ENCODE data around the gene CADPS2.

Gene CADPS2

GRCh38 chr7:122311050-122311700, 575.1 kb downstream of the CADPS2 start:
- H3K27me3 ChIP-seq (ENCODE audit: insufficient read depth, low read length): peaks cover 100% of the 10 kb centered on the region
- no peaks in the 10 kb centered on the region for H3K9me3 ChIP-seq (ENCODE audit: insufficient read depth, low read depth, low read length)
- H3K27ac ChIP-seq (ENCODE audit: low read depth, low read length): no peak overlapping the region
- H3K4me3 ChIP-seq (ENCODE audit: low read length): peak overlapping the region; percentile 75
- peaks cover 65% of the 10 kb centered on the region for H3K4me1 ChIP-seq (ENCODE audit: insufficient read depth, low read length)
- 2% methylated on average over 12 of the region's 12 CpGs for WGBS
- H3K9ac ChIP-seq (ENCODE audit: low read depth, low read length): peak overlapping the region; percentile 23; the same call in 1 of the 2 replicates
- no peaks in the 10 kb centered on the region for H3K36me3 ChIP-seq (ENCODE audit: insufficient read depth, low read length)

GRCh38 chr7:122310119-122311021, 575.9 kb downstream of the CADPS2 start:
- under 1% methylated on average over 61 of the region's 61 CpGs for WGBS
- peaks cover 100% of the 10 kb centered on the region for H3K27me3 ChIP-seq (ENCODE audit: insufficient read depth, low read length)
- H3K4me3 ChIP-seq (ENCODE audit: low read length): peak overlapping the region; percentile 75
- H3K9ac ChIP-seq (ENCODE audit: low read depth, low read length): peak overlapping the region; percentile 17
- H3K9me3 ChIP-seq (ENCODE audit: insufficient read depth, low read depth, low read length): no peaks in the 10 kb centered on the region
- H3K4me1 ChIP-seq (ENCODE audit: insufficient read depth, low read length): peaks cover 61% of the 10 kb centered on the region
- peak overlapping the region; percentile 38; the same call in 1 of the 2 replicates for H3K27ac ChIP-seq (ENCODE audit: low read depth, low read length)
- H3K36me3 ChIP-seq (ENCODE audit: insufficient read depth, low read length): no peaks in the 10 kb centered on the region

GRCh38 chr7:122309421-122309820, 576.8 kb downstream of the CADPS2 start:
- Histone ChIP-seq H3K27ac (ENCODE audit: low read depth, low read length) (no peak overlapping the region), H3K36me3 (ENCODE audit: insufficient read depth, low read length) (no peaks in the 10 kb centered on the region), H3K9ac (ENCODE audit: low read depth, low read length) (peak overlapping the region; percentile 17; the same call in 1 of the 2 replicates), H3K27me3 (ENCODE audit: insufficient read depth, low read length) (peaks cover 100% of the 10 kb centered on the region), H3K9me3 (ENCODE audit: insufficient read depth, low read depth, low read length) (no peaks in the 10 kb centered on the region), H3K4me1 (ENCODE audit: insufficient read depth, low read length) (peaks cover 55% of the 10 kb centered on the region), H3K4me3 (ENCODE audit: low read length) (peak overlapping the region; percentile 75)
- 10% methylated on average over 3 of the region's 3 CpGs for WGBS

GRCh38 chr7:122307228-122307621, 579.0 kb downstream of the CADPS2 start:
- H3K27me3 ChIP-seq (ENCODE audit: insufficient read depth, low read length): peaks cover 100% of the 10 kb centered on the region
- H3K4me3 ChIP-seq (ENCODE audit: low read length): peak overlapping the region; percentile 75
- H3K4me1 ChIP-seq (ENCODE audit: insufficient read depth, low read length): peaks cover 50% of the 10 kb centered on the region
- peak overlapping the region; percentile 56; the same call in 1 of the 2 replicates for H3K9ac ChIP-seq (ENCODE audit: low read depth, low read length)
- 0% methylated on average over 13 of the region's 13 CpGs for WGBS
- H3K9me3 ChIP-seq (ENCODE audit: insufficient read depth, low read depth, low read length): no peaks in the 10 kb centered on the region
- H3K36me3 ChIP-seq (ENCODE audit: insufficient read depth, low read length): no peaks in the 10 kb centered on the region
- H3K27ac ChIP-seq (ENCODE audit: low read depth, low read length): peak overlapping the region; percentile 64; the same call in 1 of the 2 replicates

GRCh38 chr7:122306320-122307227, 579.7 kb downstream of the CADPS2 start:
- Histone ChIP-seq H3K4me1 (ENCODE audit: insufficient read depth, low read length) (peaks cover 51% of the 10 kb centered on the region), H3K27ac (ENCODE audit: low read depth, low read length) (peak overlapping the region; percentile 64), H3K9ac (ENCODE audit: low read depth, low read length) (peak overlapping the region; percentile 56; the same call in 1 of the 2 replicates), H3K9me3 (ENCODE audit: insufficient read depth, low read depth, low read length) (no peaks in the 10 kb centered on the region), H3K27me3 (ENCODE audit: insufficient read depth, low read length) (peaks cover 100% of the 10 kb centered on the region), H3K4me3 (ENCODE audit: low read length) (peak overlapping the region; percentile 75), H3K36me3 (ENCODE audit: insufficient read depth, low read length) (no peaks in the 10 kb centered on the region; the same call in 1 of the 2 replicates)
- under 1% methylated on average over 36 of the region's 37 CpGs for WGBS

DNA sequence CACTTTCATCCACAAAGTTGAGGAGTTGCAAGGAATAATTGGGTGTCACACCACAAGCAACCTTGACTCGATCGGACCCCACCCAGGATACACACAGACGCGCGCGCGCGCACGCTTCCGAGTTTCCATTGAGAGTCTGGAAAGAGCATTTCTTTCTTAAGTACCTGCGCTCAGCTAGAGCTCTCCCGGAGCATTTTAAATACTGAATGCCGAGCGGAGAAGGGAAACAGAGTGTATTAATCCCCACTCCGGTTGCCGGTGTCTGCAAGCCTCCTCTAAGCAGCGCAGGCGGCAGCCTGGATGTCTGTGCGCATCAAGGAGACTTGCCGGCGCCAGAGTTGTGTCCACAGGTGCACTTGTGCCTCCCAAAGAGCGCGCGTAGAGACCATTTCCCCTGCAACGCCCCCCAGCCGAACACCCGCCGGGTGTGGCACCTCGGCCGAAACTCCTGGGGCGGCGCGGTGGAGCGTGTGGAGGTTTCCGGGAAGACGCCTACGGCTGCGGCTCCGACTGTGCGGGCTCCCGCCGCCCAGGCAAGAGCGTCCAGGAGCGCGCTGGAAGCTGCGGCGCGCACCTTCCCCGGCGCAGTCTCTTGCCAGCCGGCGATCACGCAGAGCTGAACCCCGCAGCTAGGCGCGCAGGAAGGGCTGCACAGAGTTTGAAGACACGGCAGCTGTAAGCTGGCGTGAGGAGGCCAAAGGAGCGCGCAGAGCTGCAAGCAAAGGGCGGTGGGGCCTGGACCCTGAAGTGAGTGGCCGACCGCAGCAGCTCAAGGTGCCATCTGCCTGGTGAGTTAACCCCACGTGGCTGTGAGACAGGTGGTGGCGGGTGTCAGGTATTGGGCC, 580.6 kb downstream of the CADPS2 start:
- Histone ChIP-seq H3K36me3 (ENCODE audit: insufficient read depth, low read length) (peaks cover 4% of the 10 kb centered on the region; the same call in 1 of the 2 replicates), H3K4me1 (ENCODE audit: insufficient read depth, low read length) (peaks cover 43% of the 10 kb centered on the region), H3K27me3 (ENCODE audit: insufficient read depth, low read length) (peaks cover 100% of the 10 kb centered on the region), H3K27ac (ENCODE audit: low read depth, low read length) (no peak overlapping the region), H3K9me3 (ENCODE audit: insufficient read depth, low read depth, low read length) (no peaks in the 10 kb centered on the region), H3K9ac (ENCODE audit: low read depth, low read length) (peak overlapping the region; percentile 56; the same call in 1 of the 2 replicates), H3K4me3 (ENCODE audit: low read length) (peak overlapping the region; percentile 75)
- under 1% methylated on average over 65 of the region's 65 CpGs for WGBS

DNA sequence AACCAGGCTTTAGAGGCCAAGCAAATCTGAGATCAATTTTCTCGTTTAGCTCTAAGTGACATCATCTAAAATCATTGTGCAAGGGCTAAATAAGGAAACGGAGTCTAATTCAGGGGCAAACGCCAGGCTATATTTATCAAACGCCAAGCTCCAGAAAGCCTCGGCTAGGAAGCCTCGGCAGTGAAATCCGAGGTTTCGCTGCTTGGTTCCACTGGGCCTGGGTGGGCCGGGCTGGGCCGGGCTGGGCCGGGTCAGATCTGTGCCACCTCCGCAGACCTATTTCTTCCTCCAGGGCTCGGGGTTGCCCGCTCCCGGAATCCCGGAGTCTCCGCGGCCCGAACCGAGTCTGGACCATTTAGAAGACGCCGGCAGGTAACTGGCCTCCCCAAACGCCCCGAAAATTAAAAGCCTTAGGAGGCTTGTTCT, 581.3 kb downstream of the CADPS2 start:
- under 1% methylated on average over 24 of the region's 24 CpGs for WGBS
- peaks cover 43% of the 10 kb centered on the region for H3K4me1 ChIP-seq (ENCODE audit: insufficient read depth, low read length)
- no peak overlapping the region for H3K27ac ChIP-seq (ENCODE audit: low read depth, low read length)

DNA sequence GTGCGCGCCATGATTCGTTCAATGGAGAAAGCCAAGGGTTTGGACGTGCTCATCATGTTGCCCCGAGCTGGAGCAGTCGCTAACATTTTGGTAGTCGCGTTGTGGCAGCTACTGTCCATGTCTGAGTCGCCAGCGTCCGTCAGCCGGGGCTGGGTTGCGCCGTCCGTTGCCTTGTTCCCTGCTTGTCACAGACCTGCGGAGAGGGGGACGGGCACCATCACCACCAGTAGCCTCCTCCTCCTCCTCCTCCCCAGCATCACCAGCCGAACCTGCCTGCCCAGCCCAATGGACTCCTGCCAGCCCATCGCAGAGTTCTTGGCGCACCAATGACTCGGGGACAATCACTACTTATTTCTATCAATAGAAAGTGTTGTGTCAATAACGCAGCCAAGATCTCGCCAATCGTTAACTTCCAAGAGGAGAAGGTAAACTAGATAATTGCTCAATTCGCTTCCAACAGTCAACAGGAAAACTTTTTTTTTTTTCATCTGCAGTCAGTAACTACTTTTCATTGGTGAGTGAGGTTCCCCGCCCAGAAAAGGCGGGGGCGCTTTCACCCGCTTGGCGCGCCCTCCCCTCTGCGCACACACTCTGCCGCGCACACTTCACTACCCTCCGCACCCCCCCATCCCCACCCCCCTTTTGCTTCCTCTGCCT, 581.8 kb downstream of the CADPS2 start, which contains the start of gene FEZF1:
Gene FEZF1, minus strand, starts transcription at position 432 of the 657 bp plus-strand sequence. Its CDS starts 313 bp downstream, at position 119.
- no peaks in the 10 kb centered on the region for H3K9me3 ChIP-seq (ENCODE audit: insufficient read depth, low read depth, low read length)
- H3K4me3 ChIP-seq (ENCODE audit: low read length): peak within 1 kb of the TSS; percentile 75
- under 1% methylated on average over 35 of the region's 35 CpGs for whole genome bisulfite sequencing
- H3K27ac ChIP-seq (ENCODE audit: low read depth, low read length): no peak within 1 kb of the TSS
- peaks cover 4% of the 10 kb centered on the region; the same call in 1 of the 2 replicates for H3K36me3 ChIP-seq (ENCODE audit: insufficient read depth, low read length)
- peaks cover 38% of the 10 kb centered on the region for H3K4me1 ChIP-seq (ENCODE audit: insufficient read depth, low read length)
- peaks cover 100% of the 10 kb centered on the region for H3K27me3 ChIP-seq (ENCODE audit: insufficient read depth, low read length)
- peak within 1 kb of the TSS; percentile 56; the same call in 1 of the 2 replicates for H3K9ac ChIP-seq (ENCODE audit: low read depth, low read length)

More for the DNA sequence above, 581.3 kb downstream of the CADPS2 start:
- peaks cover 100% of the 10 kb centered on the region for H3K27me3 ChIP-seq (ENCODE audit: insufficient read depth, low read length)
- peaks cover 4% of the 10 kb centered on the region; the same call in 1 of the 2 replicates for H3K36me3 ChIP-seq (ENCODE audit: insufficient read depth, low read length)
- H3K9me3 ChIP-seq (ENCODE audit: insufficient read depth, low read depth, low read length): no peaks in the 10 kb centered on the region
- H3K9ac ChIP-seq (ENCODE audit: low read depth, low read length): peak overlapping the region; percentile 56; the same call in 1 of the 2 replicates
- H3K4me3 ChIP-seq (ENCODE audit: low read length): peak overlapping the region; percentile 75

DNA sequence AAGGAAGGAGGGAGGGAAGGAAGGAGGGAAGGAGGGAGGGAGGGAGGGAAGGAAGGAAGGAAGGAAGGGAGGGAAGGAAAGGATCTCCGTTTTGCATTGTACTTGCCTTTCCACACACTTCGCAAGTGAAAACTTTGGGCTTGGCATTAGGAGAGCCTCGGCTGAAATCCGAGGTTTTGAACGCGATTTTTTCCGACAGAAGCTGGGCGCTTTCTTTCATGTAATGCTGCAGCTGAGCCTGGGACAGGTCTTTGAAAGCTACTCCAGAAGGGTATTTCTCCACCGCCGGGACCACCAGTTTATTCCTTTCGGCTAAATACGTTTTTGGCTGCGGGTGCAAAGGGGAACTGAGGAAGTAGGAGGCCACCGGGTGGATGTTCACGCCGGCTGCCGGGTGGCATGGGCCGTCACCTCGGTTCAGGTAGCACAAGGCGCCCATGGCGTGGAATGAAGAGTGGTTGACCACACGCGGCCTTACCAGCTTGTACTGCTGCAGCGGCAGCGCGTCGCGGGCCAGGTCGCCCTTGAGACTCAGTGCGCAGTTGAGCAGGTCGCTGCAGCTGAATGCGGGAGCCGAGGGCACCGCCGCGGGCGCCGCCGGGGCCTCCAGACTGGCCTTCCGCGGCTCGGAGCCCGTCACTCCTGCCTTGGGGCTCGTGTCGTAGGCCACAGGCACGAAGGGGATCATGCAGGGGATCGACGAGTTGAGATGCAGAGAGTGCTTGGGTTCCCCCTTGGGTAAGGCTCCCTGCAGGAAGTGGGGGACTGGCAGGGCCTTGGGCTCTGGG, 582.5 kb downstream of the CADPS2 start:
- H3K4me3 ChIP-seq (ENCODE audit: low read length): peak overlapping the region; percentile 75
- H3K9ac ChIP-seq (ENCODE audit: low read depth, low read length): peak overlapping the region; percentile 35; the same call in 1 of the 2 replicates
- H3K27ac ChIP-seq (ENCODE audit: low read depth, low read length): no peak overlapping the region
- H3K9me3 ChIP-seq (ENCODE audit: insufficient read depth, low read depth, low read length): no peaks in the 10 kb centered on the region
- H3K36me3 ChIP-seq (ENCODE audit: insufficient read depth, low read length): peaks cover 4% of the 10 kb centered on the region; the same call in 1 of the 2 replicates
- WGBS: under 1% methylated on average over 48 of the region's 48 CpGs
- peaks cover 30% of the 10 kb centered on the region for H3K4me1 ChIP-seq (ENCODE audit: insufficient read depth, low read length)
- peaks cover 100% of the 10 kb centered on the region for H3K27me3 ChIP-seq (ENCODE audit: insufficient read depth, low read length)

Measured in HUES64 (cell line).